NCI-H1436 treated with DMSO at 0.1 percent for 48 hours (cell line): ENCODE data around the gene CPVL.

ENCODE experiments used
- DNase-seq: peaks from one replicate; lab custom pipeline; 2025; lab: John Stamatoyannopoulos, UW

The CPVL gene

DNA sequence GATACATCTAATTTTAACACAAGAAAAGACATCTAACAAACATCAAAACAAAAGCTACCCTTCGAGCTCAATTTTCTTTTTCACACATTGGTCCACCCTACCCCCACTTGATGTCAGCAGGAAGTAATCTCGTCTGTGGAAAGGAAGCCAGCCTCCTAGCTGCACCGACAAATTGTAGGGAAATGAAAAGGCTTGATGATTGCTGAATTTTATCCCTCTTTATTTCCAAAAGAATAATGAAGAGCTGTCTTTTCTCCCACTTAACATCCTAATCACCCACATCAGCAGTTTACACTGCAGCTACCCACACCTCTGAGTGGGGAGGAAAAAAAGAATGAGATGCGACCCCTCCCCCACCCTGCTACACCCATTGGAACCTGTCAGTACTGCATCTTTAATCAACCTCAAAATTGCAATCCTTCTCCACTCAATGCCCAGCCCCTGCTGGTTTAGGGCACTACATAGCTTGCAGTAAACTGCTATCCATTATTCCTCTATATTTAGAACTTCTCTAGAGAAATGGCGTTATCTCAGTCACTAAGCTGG lies 10.6 kb upstream of the CPVL start:
- DNase-seq, result no peak

DNA sequence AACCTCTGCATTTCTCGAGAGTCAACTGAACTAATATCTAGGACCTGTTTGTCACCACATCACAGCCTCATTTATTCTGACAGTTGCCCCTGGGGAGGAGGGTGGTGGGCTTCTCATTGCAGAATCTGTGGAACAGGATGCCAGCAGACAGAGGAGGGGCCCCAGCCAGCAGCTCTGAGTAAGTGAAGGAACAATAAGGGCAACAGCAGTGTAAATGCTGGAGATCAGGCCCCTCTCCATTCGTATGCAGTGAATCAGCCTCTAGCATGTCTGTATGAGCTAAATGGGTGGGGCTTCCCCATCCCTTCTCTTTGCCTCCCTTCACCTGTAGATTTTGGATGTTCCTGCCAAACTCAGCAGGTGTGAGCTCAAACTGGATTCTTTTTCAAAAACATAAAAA lies 7.7 kb upstream of the CPVL start:
- no peak for DNase-seq

DNA sequence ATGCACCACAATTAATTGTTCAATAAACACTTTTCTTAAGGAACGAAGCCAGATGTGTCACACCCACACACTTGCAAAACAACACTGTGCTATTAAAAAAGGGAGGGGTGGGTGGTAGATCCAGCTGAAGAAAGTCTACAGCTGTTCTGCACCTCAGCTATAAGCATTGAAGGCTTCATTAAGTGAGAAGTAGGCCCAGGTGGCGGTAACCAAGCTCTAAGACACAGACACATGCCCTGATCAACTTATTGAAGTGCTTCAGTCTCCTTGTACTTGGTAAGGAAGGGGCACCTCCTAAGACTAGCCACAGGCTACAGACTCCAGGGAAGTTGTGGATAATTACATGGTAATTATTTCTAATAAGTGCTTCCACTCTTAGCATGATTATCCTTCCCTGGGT lies 4.5 kb upstream of the CPVL start:
- DNase-seq, result no peak

DNA sequence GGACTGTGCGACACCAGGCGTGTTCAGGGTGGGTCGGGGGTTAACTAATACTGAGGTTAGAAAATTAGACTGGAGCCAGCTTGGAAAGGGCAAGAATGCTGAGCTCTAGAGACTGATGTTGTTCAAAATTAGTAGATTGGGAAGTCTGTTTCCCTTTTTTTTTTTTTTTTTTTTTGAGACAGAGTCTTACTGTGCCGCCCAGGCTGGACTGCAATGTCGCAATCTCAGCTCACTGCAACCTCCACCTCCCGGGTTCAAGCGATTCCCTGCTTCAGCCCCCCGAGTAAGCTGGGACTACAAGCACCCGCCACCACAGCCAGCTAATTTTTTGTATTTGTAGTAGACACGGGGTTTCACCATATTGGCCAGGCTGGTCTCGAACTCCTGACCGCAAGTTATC lies 2.7 kb upstream of the CPVL start:
- DNase-seq, result no peak

DNA sequence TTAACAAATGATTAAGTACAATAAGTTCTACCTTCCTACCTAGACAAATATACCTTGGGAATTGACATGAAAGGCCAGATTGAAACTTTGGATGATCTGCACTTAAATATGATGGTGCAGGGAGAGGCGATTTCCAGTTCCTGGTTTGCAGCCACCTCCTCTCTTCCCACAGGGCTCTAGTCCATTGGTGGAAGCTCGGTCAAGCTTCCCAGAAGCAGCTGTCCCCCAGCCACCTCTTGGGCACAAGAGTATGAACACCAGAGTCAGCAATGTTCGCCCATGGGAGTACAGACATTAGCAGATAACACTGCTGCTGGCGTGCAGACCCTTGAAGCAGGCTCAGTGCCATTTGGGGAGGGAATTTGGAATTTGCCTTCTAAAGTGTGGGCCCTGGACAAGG lies 1.5 kb upstream of the CPVL start:
- no peak for DNase-seq

GRCh38 chr7:29146888-29147609 lies 712 bp upstream of the CPVL start:
- DNase-seq, result no peak

DNA sequence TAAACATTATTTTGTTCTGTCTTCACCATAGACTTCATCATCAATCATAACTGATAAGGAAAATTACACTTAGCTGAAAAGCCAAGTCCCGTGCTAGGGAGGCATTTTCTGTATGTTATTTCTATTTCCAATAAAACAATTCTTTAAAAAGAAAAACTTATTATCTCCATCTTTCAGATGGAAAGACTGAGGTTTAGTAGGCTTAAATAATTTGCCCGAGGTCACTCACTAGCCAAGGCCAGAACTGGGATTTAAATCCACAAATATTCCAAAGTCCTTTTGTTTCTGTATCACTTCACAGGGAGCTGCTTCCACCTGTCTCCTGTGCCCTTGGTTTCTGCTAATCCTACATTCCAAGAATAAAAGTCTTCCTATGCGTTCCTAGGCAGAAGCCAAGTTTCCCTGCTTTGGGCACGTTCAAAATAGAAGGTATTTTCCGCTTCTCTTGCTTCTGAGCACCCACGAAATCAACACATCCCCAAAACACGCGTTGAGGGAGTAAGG lies 732 bp downstream of the CPVL start:
- no peak for DNase-seq

GRCh38 chr7:29143751-29144150 lies 2.6 kb downstream of the CPVL start:
- no peak for DNase-seq

- DNase-seq, result no peak
These were observed 4.2 kb downstream of the CPVL start for GRCh38 chr7:29142021-29142727.

GRCh38 chr7:29140873-29141468 lies 5.4 kb downstream of the CPVL start:
- DNase-seq, result no peak

- no peak for DNase-seq
These were observed 6.5 kb downstream of the CPVL start for GRCh38 chr7:29139796-29140195.

DNA sequence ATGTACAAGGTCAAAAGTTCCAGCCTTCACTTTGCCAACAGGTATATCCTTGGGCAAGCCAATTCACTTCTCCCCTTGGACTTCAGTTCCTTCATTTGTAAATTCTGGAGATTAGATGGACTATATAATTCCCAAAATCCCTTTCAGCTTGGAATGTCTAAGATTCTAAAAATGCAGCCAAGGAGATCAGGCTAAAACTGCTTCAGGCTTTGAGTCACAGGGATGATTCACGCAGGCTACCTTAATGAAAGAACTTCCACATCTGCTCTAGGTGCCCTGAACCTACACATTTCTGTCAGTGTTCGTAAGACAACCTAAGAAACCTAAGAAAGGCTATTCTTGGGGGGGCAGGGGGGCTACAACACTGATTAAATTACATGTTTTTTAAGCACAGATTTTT lies 7.1 kb downstream of the CPVL start:
- DNase-seq, result no peak

- DNase-seq, result no peak
These were observed 7.7 kb downstream of the CPVL start for GRCh38 chr7:29138588-29138987.

GRCh38 chr7:29135846-29136245 lies 10.5 kb downstream of the CPVL start:
- no peak for DNase-seq

DNA sequence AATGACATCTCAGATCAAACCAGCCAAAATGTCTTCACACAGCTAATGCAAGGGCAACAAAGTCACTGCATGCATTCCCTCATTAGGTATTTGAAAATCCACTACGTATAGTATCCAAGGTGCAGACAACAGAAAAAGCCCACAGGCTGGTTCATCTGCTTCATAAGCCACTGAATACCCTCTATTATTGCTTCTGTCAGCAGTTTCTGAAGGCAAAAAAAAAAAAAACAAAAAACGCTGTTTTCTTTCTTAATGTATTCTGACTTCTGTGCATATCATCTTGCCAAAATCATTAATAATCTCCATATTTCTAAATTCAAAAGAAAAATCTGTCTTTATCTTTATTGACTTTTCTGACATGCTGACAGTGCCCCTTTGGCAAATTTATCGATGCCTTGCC lies 13.4 kb downstream of the CPVL start:
- no peak for DNase-seq

DNA sequence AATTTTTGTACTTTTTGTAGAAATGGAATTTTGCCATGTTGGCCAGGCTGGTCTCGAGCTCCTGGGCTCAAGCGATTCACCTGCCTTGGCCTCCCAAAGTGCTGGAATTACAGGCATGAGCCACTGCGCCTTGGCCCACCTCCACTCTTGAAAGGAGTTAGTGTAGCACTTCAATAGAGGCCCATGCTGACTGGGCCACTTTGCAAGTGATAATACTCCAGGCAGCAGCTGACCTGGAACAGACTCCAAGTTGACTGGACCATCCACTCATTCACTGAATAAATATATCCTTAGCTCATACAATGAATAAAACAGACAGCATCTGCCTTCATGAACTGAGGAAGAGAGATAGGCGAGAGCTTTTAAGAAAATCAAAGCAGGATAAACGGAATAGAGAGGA lies 14.7 kb downstream of the CPVL start:
- DNase-seq, result no peak

- no peak for DNase-seq
These were observed 16.2 kb downstream of the CPVL start for GRCh38 chr7:29130096-29130495.

- DNase-seq, result no peak
These were observed 18.8 kb downstream of the CPVL start for GRCh38 chr7:29127527-29127926.

DNA sequence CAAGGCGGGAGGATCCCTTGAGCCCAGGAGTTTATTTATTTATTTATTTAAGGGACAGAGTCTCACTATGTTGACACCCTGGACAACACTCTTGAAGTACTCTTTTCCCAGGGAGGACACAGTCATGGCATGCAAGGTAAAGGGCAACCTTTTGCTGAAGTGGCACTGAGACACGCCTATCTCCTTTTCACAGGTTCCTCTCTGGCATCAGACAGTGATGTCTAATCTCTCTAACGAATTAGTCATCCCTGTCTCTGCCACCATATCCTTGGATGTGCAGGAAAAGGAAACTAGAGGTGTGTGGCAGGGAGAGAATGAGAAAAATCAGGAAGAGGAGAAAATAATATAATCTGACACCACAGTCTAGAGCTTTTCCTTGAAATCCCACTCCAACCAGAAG lies 19.5 kb downstream of the CPVL start:
- DNase-seq, result no peak

DNA sequence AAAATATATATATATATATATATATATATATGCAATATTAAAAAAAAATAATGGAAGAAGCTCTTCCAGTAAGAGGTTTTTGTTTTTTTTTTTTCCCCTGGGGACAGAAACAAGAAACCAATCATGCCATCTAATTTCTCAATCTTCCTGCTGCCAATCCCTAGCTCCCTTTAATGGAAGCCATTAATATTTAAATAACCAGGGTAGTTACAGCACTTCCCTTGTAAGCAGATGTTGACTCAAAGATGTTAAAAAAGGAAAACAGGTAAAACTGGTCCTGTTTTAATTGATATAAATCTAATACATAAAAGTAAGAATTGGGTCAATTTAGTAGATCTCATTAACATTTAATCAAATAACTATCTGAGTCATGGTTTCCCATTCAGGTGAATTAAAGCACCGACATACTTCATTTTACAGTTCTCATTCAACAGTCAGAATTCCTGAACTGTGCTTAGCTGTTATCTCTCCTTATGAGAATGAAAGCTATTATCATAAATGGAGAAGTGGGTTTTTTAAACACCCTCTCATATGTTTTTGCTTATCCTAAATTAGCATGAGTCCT lies 22.6 kb downstream of the CPVL start:
- DNase-seq, result no peak

DNA sequence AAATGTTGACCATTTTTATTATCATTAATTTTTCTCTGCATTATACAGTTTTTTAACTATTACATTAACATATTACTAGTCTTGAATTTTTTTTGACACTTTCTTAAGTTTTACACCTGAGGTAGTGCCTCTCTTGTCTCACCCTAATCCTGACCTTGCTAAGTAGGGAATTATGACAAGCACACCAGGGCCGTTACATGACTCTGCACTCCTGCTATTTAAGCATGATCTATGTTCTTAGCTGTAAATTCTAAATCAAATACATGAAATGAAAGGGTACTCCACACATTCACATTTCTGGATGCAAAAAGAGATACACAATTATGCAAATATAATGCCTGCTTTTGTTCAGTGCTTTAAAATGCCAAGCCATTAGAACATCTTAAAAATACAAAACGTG lies 23.6 kb downstream of the CPVL start:
- no peak for DNase-seq

- DNase-seq, result no peak
These were observed 24.3 kb downstream of the CPVL start for GRCh38 chr7:29122081-29122480.

DNA sequence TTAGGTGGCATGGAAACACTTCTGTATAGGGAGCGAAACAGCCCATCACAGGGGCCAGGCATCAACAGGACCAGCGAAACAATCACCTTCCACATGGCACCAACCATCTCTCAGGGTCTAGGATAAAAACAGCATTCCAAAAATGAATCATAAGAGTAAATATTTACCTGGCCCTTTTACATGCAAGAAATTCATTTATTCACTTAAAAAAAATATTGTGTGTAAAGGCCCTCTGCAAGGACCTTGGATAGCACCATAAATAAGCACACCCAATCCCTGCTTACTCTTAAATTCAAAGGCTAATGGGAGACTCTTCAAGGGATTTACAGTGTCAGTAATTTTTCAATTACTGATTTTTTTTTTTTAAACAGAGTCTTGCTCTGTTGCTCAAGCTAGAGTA lies 25.4 kb downstream of the CPVL start:
- DNase-seq, result no peak
